Measurements from ENCODE around the gene TRIM59.

GRCh38 chr3:160447544-160447943 is 2.0 kb downstream of the TRIM59 start:
- TF ChIP-seq GABPB2 (CRISPR knock-in tag; conservative IDR thresholded peaks at IDR 0.05) (no peak), ZNF232 (CRISPR knock-in tag; IDR thresholded peaks at IDR 0.05) (no peak), SUPT5H (IDR thresholded peaks at IDR 0.05) (no peak), ELK1 (CRISPR knock-in tag; IDR thresholded peaks at IDR 0.05) (no peak), GATAD2A (IDR thresholded peaks at IDR 0.05) (no peak), ATF7 (IDR thresholded peaks at IDR 0.05) (no peak)
